IMR-90 (cell line): ENCODE measurements around the gene ARMC8. TPM values are rescaled to one million over a fixed set of nuclear protein-coding genes. Genes with fewer than 3 reads are reported as not detected.

Experiments used
- ATAC-seq: fragments of 200-7000 bp; cut with Tn5 transposase; 2 replicates; pipeline ENCODE4 v1.9.1; 2020; ENCODE audit warnings: low read depth, mild to moderate bottlenecking, moderate library complexity
- BruUV-seq: library from RNA; stranded (reverse); fragments of 400-500 nt; replicated peaks from 2 replicates; lab custom pipeline; 2021; lab: Mats Ljungman, UMichigan
- CTCF ChIA-PET: fragments of 300-600 bp; formaldehyde crosslinking; extraction: SDS; loops from one replicate; lab custom pipeline; 2021; ENCODE audit warnings: antibody characterized with exemption; lab: Yijun Ruan, JAX
- POLR2A ChIA-PET: fragments of 300-600 bp; sonication (Branson Sonifier 250); formaldehyde crosslinking; loops from one replicate; lab custom pipeline; 2022; ENCODE audit warnings: antibody characterized with exemption; ENCODE audit not compliant: unreplicated experiment; lab: Charles Lee
- DNase-seq: peaks from one replicate; pipeline ENCODE4 v3.0.0; 2013
- H2AFZ ChIP-seq: replicated peaks from 2 replicates; pipeline ENCODE3; 2013; ENCODE audit warnings: low read length, mild to moderate bottlenecking; ENCODE audit not compliant: poor library complexity
- H2AK5ac ChIP-seq: 2 replicates; pipeline ENCODE4 v1.6.1; 2013; ENCODE audit warnings: low read depth, low read length, inconsistent platforms
- H2AK9ac ChIP-seq: replicated peaks from 2 replicates; pipeline ENCODE3; 2013; ENCODE audit warnings: mild to moderate bottlenecking, low read depth, low read length, moderate library complexity; ENCODE audit not compliant: poor library complexity
- H2BK120ac ChIP-seq: 2 replicates; pipeline ENCODE4 v1.6.1; 2013; ENCODE audit warnings: low read depth, low read length, inconsistent platforms
- H2BK15ac ChIP-seq: 3 replicates; pipeline ENCODE4 v1.6.1; 2013; ENCODE audit warnings: low read depth, low read length, inconsistent platforms
- H2BK20ac ChIP-seq: 2 replicates; pipeline ENCODE4 v1.6.1; 2013; ENCODE audit warnings: low read depth, mild to moderate bottlenecking, inconsistent platforms, low read length, moderate library complexity
- H2BK5ac ChIP-seq: 2 replicates; pipeline ENCODE4 v1.6.1; 2013; ENCODE audit warnings: mild to moderate bottlenecking, low read depth, low read length, inconsistent platforms; ENCODE audit not compliant: poor library complexity, severe bottlenecking
- H3K14ac ChIP-seq: replicated peaks from 2 replicates; pipeline ENCODE4 v1.6.1; 2013; ENCODE audit warnings: low read depth, low read length, inconsistent platforms
- H3K18ac ChIP-seq: 2 replicates; pipeline ENCODE4 v1.6.1; 2013; ENCODE audit warnings: low read depth, low read length, control low read depth
- H3K23ac ChIP-seq: 2 replicates; pipeline ENCODE4 v1.6.1; 2013; ENCODE audit warnings: low read depth, low read length, inconsistent platforms
- H3K27ac ChIP-seq: 2 replicates; pipeline ENCODE4 v1.5.1; 2013; ENCODE audit warnings: mild to moderate bottlenecking, control low read depth, low read length; ENCODE audit not compliant: insufficient read depth
- H3K27me3 ChIP-seq: 2 replicates; pipeline ENCODE4 v1.6.1; 2013; ENCODE audit warnings: low read length; ENCODE audit not compliant: control insufficient read depth, insufficient read depth
- H3K36me3 ChIP-seq: 2 replicates; pipeline ENCODE4 v1.6.1; 2013; ENCODE audit warnings: low read length, mixed read lengths; ENCODE audit not compliant: control insufficient read depth, insufficient read depth
- H3K4ac ChIP-seq: 2 replicates; pipeline ENCODE4 v1.6.1; 2013; ENCODE audit warnings: low read depth, low read length, inconsistent platforms
- H3K4me1 ChIP-seq: 2 replicates; pipeline ENCODE4 v1.6.1; 2013; ENCODE audit warnings: low read length, mixed read lengths; ENCODE audit not compliant: control insufficient read depth, insufficient read depth
- H3K4me2 ChIP-seq: 2 replicates; pipeline ENCODE4 v1.6.1; 2013; ENCODE audit warnings: low read depth, mild to moderate bottlenecking, control low read depth, low read length, moderate library complexity
- H3K4me3 ChIP-seq: 2 replicates; pipeline ENCODE4 v1.5.1; 2013; ENCODE audit warnings: low read depth, mild to moderate bottlenecking, control low read depth, low read length, moderate library complexity; ENCODE audit not compliant: insufficient read depth
- H3K56ac ChIP-seq: 2 replicates; pipeline ENCODE4 v1.6.1; 2013; ENCODE audit warnings: low read length, inconsistent platforms; ENCODE audit not compliant: insufficient read depth; ENCODE audit errors: extremely low read depth
- H3K79me1 ChIP-seq, 2 experiments: 2 replicates each; pipeline ENCODE4 v1.6.1; 2013; ENCODE audit warnings: low read length in 2 of 2, inconsistent platforms in 1 of 2, low read depth in 1 of 2
- H3K9ac ChIP-seq: 2 replicates; pipeline ENCODE4 v1.6.1; 2013; ENCODE audit warnings: low read depth, low read length, control low read depth
- H3K9me1 ChIP-seq: 2 replicates; pipeline ENCODE4 v1.6.1; 2013; ENCODE audit warnings: low read length, inconsistent platforms; ENCODE audit not compliant: insufficient read depth
- H3K9me3 ChIP-seq: 2 replicates; pipeline ENCODE4 v1.6.1; 2013; ENCODE audit warnings: low read length; ENCODE audit not compliant: control insufficient read depth, insufficient read depth
- H4K20me1 ChIP-seq: 2 replicates; pipeline ENCODE4 v1.6.1; 2013; ENCODE audit warnings: low read length, inconsistent platforms; ENCODE audit not compliant: insufficient read depth
- H4K5ac ChIP-seq: 2 replicates; pipeline ENCODE4 v1.6.1; 2013; ENCODE audit warnings: mild to moderate bottlenecking, low read depth, low read length, control low read depth
- H4K8ac ChIP-seq, 2 experiments: 2 replicates each; pipeline ENCODE4 v1.6.1; 2013; ENCODE audit warnings: low read depth in 2 of 2, low read length in 2 of 2, control low read depth in 1 of 2, inconsistent platforms in 1 of 2
- H4K91ac ChIP-seq: 2 replicates; pipeline ENCODE4 v1.6.1; 2013; ENCODE audit warnings: low read depth, low read length, inconsistent platforms; ENCODE audit not compliant: insufficient read depth
- MAFK ChIP-seq: IDR thresholded peaks from 2 replicates; pipeline ENCODE4 v1.6.1; 2012; ENCODE audit warnings: low read depth, low read length, improper control_type of control experiment
- MXI1 ChIP-seq: IDR thresholded peaks from 2 replicates; pipeline ENCODE4 v1.6.1; 2012; ENCODE audit warnings: low read depth, mild to moderate bottlenecking, low read length, moderate library complexity, borderline replicate concordance
- RAD21 ChIP-seq: IDR thresholded peaks from 2 replicates; pipeline ENCODE4 v1.6.1; 2012; ENCODE audit warnings: low read length, improper control_type of control experiment
- RFX5 ChIP-seq: IDR thresholded peaks from 2 replicates; pipeline ENCODE4 v1.8.0; 2012; ENCODE audit warnings: low read depth, mild to moderate bottlenecking, low read length, moderate library complexity
- SMC3 ChIP-seq: fragments of 150-350 bp; IDR thresholded peaks from 2 replicates; pipeline ENCODE4 v1.6.1; 2016; ENCODE audit warnings: low read depth, mild to moderate bottlenecking, antibody characterized with exemption, low read length, moderate library complexity
- WGBS, 2 experiments: methylation state at CpG; one replicate each; pipeline versions ENCODE4 v1.1.5 to v1.1.7; 2013; ENCODE audit warnings: missing lambda C conversion rate in 2 of 2; ENCODE audit not compliant: insufficient read length in 1 of 2; ENCODE audit errors: extremely low coverage in 2 of 2; 5-methylcytosine and 5-hydroxymethylcytosine counted together
- dilution Hi-C: fragments of 300-500 bp; cut with HindIII; formaldehyde crosslinking; loops from one replicate; pipeline ENCODE4 v1.14.3; 2018; ENCODE audit warnings: low sequenced_read_pairs; ENCODE audit not compliant: unreplicated experiment
- in situ Hi-C: fragments of 300-500 bp; cut with MboI; formaldehyde crosslinking; loops from 3 replicates; pipeline ENCODE4 v1.14.3; 2019; ENCODE audit warnings: low sequenced_read_pairs, inconsistent platforms, mixed read lengths
- intact Hi-C: fragments of 100-400 bp; cut with micrococcal nuclease; formaldehyde crosslinking; loops from 2 replicates; pipeline ENCODE4 v1.10.0; 2022
- polyA plus RNA-seq, 3 experiments: library from polyadenylated mRNA; depleted of rRNA; stranded (reverse); fragments of >200 nt; gene quantifications; 2 replicates each; pipeline ENCODE4 v1.2.3, GENCODE V29; 2012; ENCODE audit warnings: low replicate concordance in 1 of 3
- total RNA-seq: library from RNA; depleted of rRNA; stranded (reverse); fragments of >200 nt; gene quantifications from 2 replicates; pipeline ENCODE4 v1.2.3, GENCODE V29; 2012
- TF ChIP-seq, protein P1 (sequence below): conservative IDR thresholded peaks from 2 replicates; pipeline ENCODE4 v1.5.1; 2012; ENCODE audit warnings: mild to moderate bottlenecking, low read depth, low read length, improper control_type of control experiment

The ARMC8 gene
- total and polyA plus RNA-seq, 2 of the 4 experiments (the other 2 are of a cell fraction) = 39.1 to 75.1 TPM

DNA sequence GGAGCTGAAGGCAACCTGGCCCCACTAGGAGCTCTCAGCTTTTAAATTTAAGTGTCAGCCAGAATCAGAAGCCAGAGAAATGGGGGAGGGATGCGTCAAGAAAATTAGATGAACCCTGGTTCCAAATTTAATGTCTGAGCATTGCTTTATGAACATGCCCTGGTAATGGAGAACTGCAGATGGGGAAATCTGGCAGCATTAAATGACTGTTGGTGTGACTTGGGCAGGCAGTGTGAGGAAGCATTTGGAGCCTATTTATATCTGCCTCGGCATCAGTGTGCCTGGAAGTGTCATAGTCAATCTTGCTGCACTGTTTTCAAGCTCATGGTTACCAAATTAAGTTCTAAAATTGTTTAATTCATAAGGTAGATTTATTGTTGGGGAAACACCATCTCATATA, 113.5 kb downstream of the ARMC8 start:
- Histone ChIP-seq H3K9ac (no peak overlapping the region), H2AFZ (no peak overlapping the region), H3K9me1 (peaks cover 2% of the 10 kb centered on the region; the same call in 1 of the 2 replicates), H4K20me1 (no peaks in the 10 kb centered on the region), H3K4ac (no peak overlapping the region), H3K4me1 (no peaks in the 10 kb centered on the region), H2AK9ac (no peak overlapping the region), H3K27me3 (no peaks in the 10 kb centered on the region), H4K91ac (no peak overlapping the region), H3K27ac (no peak overlapping the region), H2BK5ac (no peak overlapping the region), H3K9me3 (no peaks in the 10 kb centered on the region), H3K23ac (no peak overlapping the region), H3K18ac (no peak overlapping the region), H2BK15ac (no peak overlapping the region), H4K8ac (no peak overlapping the region), H2BK20ac (no peak overlapping the region), H3K4me2 (no peak overlapping the region), H3K56ac (no peak overlapping the region), H4K5ac (no peak overlapping the region), H2AK5ac (no peak overlapping the region), H3K4me3 (no peak overlapping the region), H3K79me1 (no peaks in the 10 kb centered on the region), H3K14ac (no peak overlapping the region), H2BK120ac (no peak overlapping the region), H3K36me3 (peaks cover 6% of the 10 kb centered on the region)
- dilution Hi-C loops (no loop called here), in situ Hi-C loops (no loop called here), intact Hi-C loops (no loop called here)
- DNase-seq (no peak), ATAC-seq (no peak)
- WGBS, 2 experiments = 77% methylated on average over 1 of the region's 2 CpGs; no CpG with 5 or more reads in 1 of the 2 experiments
- no TSS peak for BruUV-seq
- no peak for TF ChIP-seq MAFK
- no peak for TF ChIP-seq SMC3
- no peak for TF ChIP-seq MXI1
- TF ChIP-seq, protein P1, sequence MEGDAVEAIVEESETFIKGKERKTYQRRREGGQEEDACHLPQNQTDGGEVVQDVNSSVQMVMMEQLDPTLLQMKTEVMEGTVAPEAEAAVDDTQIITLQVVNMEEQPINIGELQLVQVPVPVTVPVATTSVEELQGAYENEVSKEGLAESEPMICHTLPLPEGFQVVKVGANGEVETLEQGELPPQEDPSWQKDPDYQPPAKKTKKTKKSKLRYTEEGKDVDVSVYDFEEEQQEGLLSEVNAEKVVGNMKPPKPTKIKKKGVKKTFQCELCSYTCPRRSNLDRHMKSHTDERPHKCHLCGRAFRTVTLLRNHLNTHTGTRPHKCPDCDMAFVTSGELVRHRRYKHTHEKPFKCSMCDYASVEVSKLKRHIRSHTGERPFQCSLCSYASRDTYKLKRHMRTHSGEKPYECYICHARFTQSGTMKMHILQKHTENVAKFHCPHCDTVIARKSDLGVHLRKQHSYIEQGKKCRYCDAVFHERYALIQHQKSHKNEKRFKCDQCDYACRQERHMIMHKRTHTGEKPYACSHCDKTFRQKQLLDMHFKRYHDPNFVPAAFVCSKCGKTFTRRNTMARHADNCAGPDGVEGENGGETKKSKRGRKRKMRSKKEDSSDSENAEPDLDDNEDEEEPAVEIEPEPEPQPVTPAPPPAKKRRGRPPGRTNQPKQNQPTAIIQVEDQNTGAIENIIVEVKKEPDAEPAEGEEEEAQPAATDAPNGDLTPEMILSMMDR = no peak
- TF ChIP-seq RFX5 = no peak
- TF ChIP-seq RAD21 = no peak
- ChIA-PET POLR2A (no interaction called here), CTCF (no interaction called here)
